GM12891 (cell line): Measurements from ENCODE around the gene FBXL3.

ENCODE experiments used
- POLR2A ChIP-seq: IDR thresholded peaks from 2 replicates; pipeline ENCODE4 v1.6.1; 2011; ENCODE audit warnings: low read depth, low read length, control low read depth
- POLR2AphosphoS5 ChIP-seq: IDR thresholded peaks from 2 replicates; pipeline ENCODE4 v1.6.1; 2011; ENCODE audit warnings: low read depth, low read length, control low read depth

DNA sequence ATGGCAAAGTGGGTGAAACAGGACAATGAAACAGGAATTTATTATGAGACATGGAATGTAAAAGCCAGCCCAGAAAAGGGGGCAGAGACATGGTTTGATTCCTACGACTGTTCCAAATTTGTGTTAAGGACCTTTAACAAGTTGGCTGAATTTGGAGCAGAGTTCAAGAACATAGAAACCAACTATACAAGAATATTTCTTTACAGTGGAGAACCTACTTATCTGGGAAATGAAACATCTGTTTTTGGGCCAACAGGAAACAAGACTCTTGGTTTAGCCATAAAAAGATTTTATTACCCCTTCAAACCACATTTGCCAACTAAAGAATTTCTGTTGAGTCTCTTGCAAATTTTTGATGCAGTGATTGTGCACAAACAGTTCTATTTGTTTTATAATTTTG, 26.5 kb downstream of the FBXL3 start:
- TF ChIP-seq POLR2AphosphoS5, result no peak
- no peak for TF ChIP-seq POLR2A
